ENCODE results near the gene CADM2.

DNA sequence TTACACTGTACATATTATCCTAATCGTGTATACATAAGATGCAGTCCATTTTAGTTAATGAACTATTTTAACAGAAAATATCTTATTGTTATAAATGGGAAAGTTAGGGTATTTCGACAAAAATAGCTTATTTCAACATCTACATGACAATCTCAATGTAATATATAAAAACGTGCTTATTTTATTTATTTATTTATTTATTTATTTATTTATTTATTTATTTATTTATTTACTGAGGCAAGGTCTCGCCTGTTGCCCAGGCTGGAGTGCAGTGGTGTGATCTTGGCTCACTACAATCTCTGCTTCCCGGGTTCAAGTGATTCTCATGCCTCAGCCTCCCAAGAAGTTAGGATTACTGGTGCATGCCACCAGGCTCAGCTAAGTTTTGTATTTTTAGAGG, 614.2 kb downstream of the CADM2 start:
- TF ChIP-seq, protein P1, sequence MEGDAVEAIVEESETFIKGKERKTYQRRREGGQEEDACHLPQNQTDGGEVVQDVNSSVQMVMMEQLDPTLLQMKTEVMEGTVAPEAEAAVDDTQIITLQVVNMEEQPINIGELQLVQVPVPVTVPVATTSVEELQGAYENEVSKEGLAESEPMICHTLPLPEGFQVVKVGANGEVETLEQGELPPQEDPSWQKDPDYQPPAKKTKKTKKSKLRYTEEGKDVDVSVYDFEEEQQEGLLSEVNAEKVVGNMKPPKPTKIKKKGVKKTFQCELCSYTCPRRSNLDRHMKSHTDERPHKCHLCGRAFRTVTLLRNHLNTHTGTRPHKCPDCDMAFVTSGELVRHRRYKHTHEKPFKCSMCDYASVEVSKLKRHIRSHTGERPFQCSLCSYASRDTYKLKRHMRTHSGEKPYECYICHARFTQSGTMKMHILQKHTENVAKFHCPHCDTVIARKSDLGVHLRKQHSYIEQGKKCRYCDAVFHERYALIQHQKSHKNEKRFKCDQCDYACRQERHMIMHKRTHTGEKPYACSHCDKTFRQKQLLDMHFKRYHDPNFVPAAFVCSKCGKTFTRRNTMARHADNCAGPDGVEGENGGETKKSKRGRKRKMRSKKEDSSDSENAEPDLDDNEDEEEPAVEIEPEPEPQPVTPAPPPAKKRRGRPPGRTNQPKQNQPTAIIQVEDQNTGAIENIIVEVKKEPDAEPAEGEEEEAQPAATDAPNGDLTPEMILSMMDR (conservative IDR thresholded peaks at IDR 0.05; ENCODE audit: low read depth, low read length), result no peak
- no peak for TF ChIP-seq EZH2 (IDR thresholded peaks at IDR 0.05; ENCODE audit: borderline replicate concordance, low read depth, low read length, poor library complexity, severe bottlenecking)

Measured in A673 (cell line).